Spinal cord (tissue), 10 donors: Measurements from ENCODE around the gene GARNL3. TPM values are rescaled to one million over a fixed set of nuclear protein-coding genes. Genes with fewer than 3 reads are reported as not detected.

ENCODE experiments used
- DNase-seq, 6 donors: peaks; one replicate each; pipeline versions ENCODE4 v3.0.0 to v3.0.0-alpha.2; 2013 to 2015; ENCODE audit warnings: low spot score in 6 of 6, low read depth in 4 of 6
- H3K27ac ChIP-seq: one replicate; pipeline ENCODE4 v1.5.1; 2013; ENCODE audit warnings: low read depth, low read length, control low read depth
- H3K27me3 ChIP-seq: one replicate; pipeline ENCODE4 v1.6.1; 2013; ENCODE audit warnings: low read length; ENCODE audit not compliant: control insufficient read depth, insufficient read depth
- H3K36me3 ChIP-seq: one replicate; pipeline ENCODE4 v1.6.1; 2013; ENCODE audit warnings: low read length; ENCODE audit not compliant: control insufficient read depth, insufficient read depth
- H3K4me1 ChIP-seq: one replicate; pipeline ENCODE4 v1.6.1; 2013; ENCODE audit warnings: low read length; ENCODE audit not compliant: control insufficient read depth, insufficient read depth
- H3K4me3 ChIP-seq: one replicate; pipeline ENCODE4 v1.5.1; 2013; ENCODE audit warnings: low read depth, low read length, control low read depth
- H3K9me3 ChIP-seq: one replicate; pipeline ENCODE4 v1.6.1; 2013; ENCODE audit warnings: low read length; ENCODE audit not compliant: control insufficient read depth, insufficient read depth
- WGBS: methylation state at CpG from one replicate; pipeline ENCODE4 v1.1.5; 2013; ENCODE audit warnings: missing lambda C conversion rate; ENCODE audit not compliant: insufficient coverage; 5-methylcytosine and 5-hydroxymethylcytosine counted together
- polyA plus RNA-seq, 2 donors: library from polyadenylated mRNA; unstranded; fragments of 120-200 nt; gene quantifications; one replicate each; pipeline ENCODE4 v1.2.1, GENCODE V29; 2013; ENCODE audit not compliant: insufficient read length in 2 of 2
- total RNA-seq, 2 donors: library from RNA; depleted of rRNA in 1 of 2; stranded (reverse); fragments of 120-200 nt in 1 of 2; fragments of >200 nt in 1 of 2; gene quantifications; one replicate each; pipeline versions ENCODE4 v1.2.3 to v1.2.4, GENCODE V29; 2013 to 2014
- donor health status: healthy.

GARNL3 gene
- total and polyA plus RNA-seq, 4 donors = 70.7 to 91.3 (median 73.1) TPM

DNA sequence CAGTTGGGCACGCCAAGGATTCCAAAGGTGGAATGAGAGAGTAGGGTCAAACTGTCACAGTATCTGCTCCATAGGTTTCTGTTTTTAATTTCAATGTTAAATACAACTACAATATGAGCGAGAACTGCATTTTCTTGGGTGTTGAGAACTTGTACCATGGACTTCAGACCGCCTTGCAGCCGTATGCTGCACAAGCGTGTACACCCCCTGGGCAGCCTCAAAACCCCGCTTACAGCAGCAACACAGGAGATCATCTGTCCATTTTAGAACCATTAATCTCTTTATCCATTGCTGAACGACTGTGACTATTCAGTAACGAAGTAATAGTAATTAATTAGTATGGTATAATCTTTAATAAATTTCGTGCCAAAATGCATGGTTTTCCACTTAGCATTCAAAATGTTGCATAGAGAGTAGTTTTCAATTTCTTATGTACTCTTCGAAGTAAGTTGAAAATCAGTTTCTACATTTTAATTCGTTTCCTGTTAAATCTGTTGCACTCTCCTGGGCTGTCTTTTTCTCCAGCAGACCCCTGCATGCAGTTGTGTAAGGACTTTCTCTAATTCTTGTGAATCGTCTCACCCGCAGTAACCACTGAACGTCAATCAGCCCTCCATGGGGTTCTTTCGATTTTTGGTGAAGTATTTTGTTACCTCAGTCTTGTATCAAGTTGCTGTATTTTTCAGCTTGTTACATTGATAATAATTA lies 42.0 kb upstream of the GARNL3 start:
- peaks cover 20% of the 10 kb centered on the region for H3K4me1 ChIP-seq
- no peak for DNase-seq
- H3K27ac ChIP-seq = no peak overlapping the region
- H3K36me3 ChIP-seq = peaks cover 17% of the 10 kb centered on the region
- H3K9me3 ChIP-seq = no peaks in the 10 kb centered on the region
- WGBS = 80% methylated on average over 4 of the region's 15 CpGs
- no peaks in the 10 kb centered on the region for H3K27me3 ChIP-seq
- no peak overlapping the region for H3K4me3 ChIP-seq

GRCh38 chr9:127223266-127223665 lies 41.3 kb upstream of the GARNL3 start:
- Histone ChIP-seq H3K27me3 (no peaks in the 10 kb centered on the region), H3K27ac (no peak overlapping the region), H3K36me3 (peaks cover 16% of the 10 kb centered on the region), H3K9me3 (no peaks in the 10 kb centered on the region), H3K4me3 (no peak overlapping the region), H3K4me1 (peaks cover 20% of the 10 kb centered on the region)
- no peak for DNase-seq
- 47% methylated on average over 3 of the region's 4 CpGs for WGBS

DNA sequence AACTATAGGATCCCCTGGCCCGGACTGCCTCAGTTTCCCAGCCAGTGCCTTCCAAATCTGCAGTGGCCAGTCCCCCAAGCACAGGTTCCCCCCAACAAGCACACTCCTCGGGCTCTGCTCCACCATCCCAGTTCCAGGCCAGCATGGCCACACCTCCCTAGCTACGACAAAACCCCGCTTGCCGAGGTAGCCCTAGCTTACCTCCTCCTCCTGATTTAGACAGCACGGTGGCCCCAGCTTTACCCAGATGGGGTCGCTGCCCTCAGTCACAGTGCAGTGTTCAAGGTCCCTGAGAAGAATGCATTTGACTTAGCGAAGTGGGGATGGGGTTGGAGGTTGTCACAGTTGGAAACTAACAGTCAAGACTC lies 40.8 kb upstream of the GARNL3 start:
- Histone ChIP-seq H3K27me3 (no peaks in the 10 kb centered on the region), H3K27ac (peak overlapping the region; percentile 72), H3K9me3 (no peaks in the 10 kb centered on the region), H3K4me3 (peak overlapping the region; percentile 50), H3K4me1 (peaks cover 20% of the 10 kb centered on the region), H3K36me3 (peaks cover 10% of the 10 kb centered on the region)
- no peak for DNase-seq
- 18% methylated on average over 7 of the region's 8 CpGs for whole genome bisulfite sequencing

DNA sequence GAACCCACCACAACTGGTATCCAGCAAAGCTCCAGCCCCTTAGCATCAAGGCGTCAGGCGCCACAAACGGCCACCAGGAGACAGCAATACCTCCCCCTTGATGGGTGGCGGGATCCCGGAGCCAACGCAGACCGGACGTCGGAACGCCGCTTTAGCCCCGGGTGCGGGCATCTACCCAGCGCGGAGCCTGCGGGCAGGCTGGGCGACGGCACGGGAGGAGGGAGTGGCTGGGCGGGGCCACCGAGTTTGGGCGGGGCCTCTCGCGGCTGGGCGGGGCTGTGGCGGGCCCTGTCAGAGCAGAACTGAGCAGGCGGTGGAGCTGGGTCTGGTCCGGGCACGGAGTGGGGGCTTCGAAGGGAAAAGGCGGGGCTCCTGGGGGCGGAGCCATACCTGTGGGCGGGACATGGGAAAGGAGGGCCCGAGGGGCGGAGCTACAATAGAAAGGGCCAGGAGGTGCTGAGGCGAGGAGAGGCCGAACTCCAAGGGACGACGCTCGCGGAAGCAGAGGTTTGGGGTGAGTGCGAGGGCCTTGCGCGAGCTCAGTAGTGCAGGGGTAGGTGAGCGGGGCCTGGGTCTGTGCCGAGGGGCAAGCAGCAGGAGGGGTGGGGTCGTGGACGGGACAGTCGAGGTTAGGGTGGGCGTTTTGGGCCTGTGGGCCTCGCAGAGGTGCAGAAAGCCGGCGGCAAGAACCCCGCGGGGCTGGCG lies 40.2 kb upstream of the GARNL3 start:
- H3K27me3 ChIP-seq = no peaks in the 10 kb centered on the region
- H3K9me3 ChIP-seq = no peaks in the 10 kb centered on the region
- peaks cover 20% of the 10 kb centered on the region for H3K4me1 ChIP-seq
- peak overlapping the region; percentile 72 for H3K27ac ChIP-seq
- peak; percentile 56 to 98 (median 82) for DNase-seq
- H3K4me3 ChIP-seq = peak overlapping the region; percentile 50
- WGBS = under 1% methylated on average over 56 of the region's 56 CpGs
- peaks cover 6% of the 10 kb centered on the region for H3K36me3 ChIP-seq

- Histone ChIP-seq H3K27me3 (no peaks in the 10 kb centered on the region), H3K36me3 (peaks cover 2% of the 10 kb centered on the region), H3K9me3 (no peaks in the 10 kb centered on the region), H3K27ac (peak overlapping the region; percentile 72), H3K4me3 (peak overlapping the region; percentile 50), H3K4me1 (peaks cover 20% of the 10 kb centered on the region)
- peak; percentile 46 to 99 (median 92) for DNase-seq
- under 1% methylated on average over 101 of the region's 106 CpGs for WGBS
Measured at GRCh38 chr9:127224883-127225739, 39.5 kb upstream of the GARNL3 start.

- peaks cover 20% of the 10 kb centered on the region for H3K4me1 ChIP-seq
- no peaks in the 10 kb centered on the region for H3K9me3 ChIP-seq
- H3K27ac ChIP-seq = no peak overlapping the region
- H3K27me3 ChIP-seq = no peaks in the 10 kb centered on the region
- H3K36me3 ChIP-seq = peaks cover 2% of the 10 kb centered on the region
- peak in 2 of 6 donors; percentile 33 to 49 for DNase-seq
- peak overlapping the region; percentile 45 for H3K4me3 ChIP-seq
- 17% methylated on average over 33 of the region's 42 CpGs for WGBS
Measured at GRCh38 chr9:127225801-127226625, 38.6 kb upstream of the GARNL3 start.

- no peak for DNase-seq
- 100% methylated on average over 3 of the region's 4 CpGs for WGBS
- no peaks in the 10 kb centered on the region for H3K27me3 ChIP-seq
- peaks cover 9% of the 10 kb centered on the region for H3K4me1 ChIP-seq
- H3K9me3 ChIP-seq = no peaks in the 10 kb centered on the region
- H3K27ac ChIP-seq = no peak overlapping the region
- H3K4me3 ChIP-seq = no peak overlapping the region
- H3K36me3 ChIP-seq = peaks cover 6% of the 10 kb centered on the region
Measured at GRCh38 chr9:127229691-127230417, 34.7 kb upstream of the GARNL3 start.

GRCh38 chr9:127231666-127232065 lies 32.9 kb upstream of the GARNL3 start:
- H3K27me3 ChIP-seq = no peaks in the 10 kb centered on the region
- no peaks in the 10 kb centered on the region for H3K9me3 ChIP-seq
- no peak for DNase-seq
- H3K4me1 ChIP-seq = no peaks in the 10 kb centered on the region
- 86% methylated on average over 1 of the region's 3 CpGs for WGBS
- H3K4me3 ChIP-seq = no peak overlapping the region
- no peak overlapping the region for H3K27ac ChIP-seq
- peaks cover 6% of the 10 kb centered on the region for H3K36me3 ChIP-seq
